Liver (tissue), 9 donors: ENCODE results near the gene BRME1. TPM values are rescaled to one million over a fixed set of nuclear protein-coding genes. Genes with fewer than 3 reads are reported as not detected.
A peak's percentile ranks its signal among the peaks of the same experiment; 100 is the strongest.

Experiments used
- DNase-seq: peaks from one replicate; pipeline ENCODE4 v3.0.0-alpha.2; 2017; ENCODE audit warnings: low spot score
- H3K27ac ChIP-seq, 2 donors: one replicate each; pipeline ENCODE4 v1.7.0; 2013; ENCODE audit warnings: inconsistent platforms in 2 of 2, low read length in 2 of 2, control low read depth in 1 of 2, low read depth in 1 of 2, mild to moderate bottlenecking in 1 of 2
- H3K27me3 ChIP-seq, 4 donors: one replicate each; pipeline versions ENCODE4 v1.6.1 to v1.7.0; 2013; ENCODE audit warnings: low read length in 3 of 4, inconsistent platforms in 1 of 4, mild to moderate bottlenecking in 1 of 4, moderate library complexity in 1 of 4; ENCODE audit not compliant: control insufficient read depth in 4 of 4, insufficient read depth in 4 of 4
- H3K36me3 ChIP-seq, 4 donors: one replicate each; pipeline versions ENCODE4 v1.6.1 to v1.7.0; 2013; ENCODE audit warnings: low read length in 3 of 4, mild to moderate bottlenecking in 3 of 4, low read depth in 1 of 4, moderate library complexity in 1 of 4; ENCODE audit not compliant: control insufficient read depth in 4 of 4, insufficient read depth in 3 of 4
- H3K4me1 ChIP-seq, 4 donors: one replicate each; pipeline versions ENCODE4 v1.6.1 to v1.7.0; 2013; ENCODE audit warnings: low read length in 3 of 4, mild to moderate bottlenecking in 3 of 4, moderate library complexity in 1 of 4; ENCODE audit not compliant: control insufficient read depth in 4 of 4, insufficient read depth in 4 of 4
- H3K4me3 ChIP-seq, 3 donors: one replicate each; pipeline versions ENCODE4 v1.6.1 to v1.7.0; 2013; ENCODE audit warnings: low read length in 3 of 3, control low read depth in 1 of 3, low read depth in 1 of 3, mild to moderate bottlenecking in 1 of 3
- H3K9ac ChIP-seq, 2 donors: one replicate each; pipeline ENCODE4 v1.7.0; 2013; ENCODE audit warnings: low read length in 2 of 2, mild to moderate bottlenecking in 2 of 2, moderate library complexity in 2 of 2, control low read depth in 1 of 2, low read depth in 1 of 2
- H3K9me3 ChIP-seq, 4 donors: one replicate each; pipeline versions ENCODE4 v1.6.1 to v1.7.0; 2013; ENCODE audit warnings: low read length in 3 of 4; ENCODE audit not compliant: control insufficient read depth in 4 of 4
- EGR1 ChIP-seq, 2 donors: IDR thresholded peaks; 2 replicates each; pipeline ENCODE4 v1.6.1; 2016 to 2018; ENCODE audit warnings: antibody characterized with exemption in 2 of 2, low read depth in 2 of 2
- FOXA2 ChIP-seq: IDR thresholded peaks from 2 replicates; pipeline ENCODE4 v1.6.1; 2016; ENCODE audit warnings: antibody characterized with exemption
- GABPA ChIP-seq, 2 donors: IDR thresholded peaks in 1 of 2; conservative IDR thresholded peaks in 1 of 2; 2 replicates each; pipeline ENCODE4 v1.6.1; 2016; ENCODE audit warnings: antibody characterized with exemption in 2 of 2, mild to moderate bottlenecking in 1 of 2, moderate library complexity in 1 of 2
- HNF4A ChIP-seq, 2 donors: conservative IDR thresholded peaks; 2 replicates each; pipeline ENCODE4 v1.6.1; 2016; ENCODE audit warnings: antibody characterized with exemption in 2 of 2, mild to moderate bottlenecking in 2 of 2
- HNF4G ChIP-seq: IDR thresholded peaks from 2 replicates; pipeline ENCODE4 v1.6.1; 2016; ENCODE audit warnings: antibody characterized with exemption
- NR2F2 ChIP-seq: IDR thresholded peaks from 2 replicates; pipeline ENCODE4 v1.6.1; 2016; ENCODE audit warnings: antibody characterized with exemption
- SP1 ChIP-seq: IDR thresholded peaks from 2 replicates; pipeline ENCODE4 v1.6.1; 2018; ENCODE audit warnings: antibody characterized with exemption, mild to moderate bottlenecking
- TAF1 ChIP-seq: conservative IDR thresholded peaks from 2 replicates; pipeline ENCODE4 v1.6.1; 2016; ENCODE audit warnings: antibody characterized with exemption, mild to moderate bottlenecking
- WGBS: extraction: QIAGEN DNeasy Blood & Tissue Kit; methylation state at CpG from one replicate; pipeline ENCODE4 v1.1.7; 2013; 5-methylcytosine and 5-hydroxymethylcytosine counted together
- polyA plus RNA-seq, 2 donors: library from polyadenylated mRNA; stranded (reverse) in 1 of 2; unstranded in 1 of 2; fragments of 200-250 nt in 1 of 2; fragments of >200 nt in 1 of 2; fragmentation: Nextera tagmentation in 1 of 2; extraction: Ambion mirVana in 1 of 2; gene quantifications; one replicate each; pipeline versions ENCODE4 v1.2.1 to v1.2.3, GENCODE V29; 2013 to 2015
- total RNA-seq, 2 donors: library from RNA; depleted of rRNA; stranded (reverse); fragments of >200 nt; gene quantifications; one replicate each; pipeline ENCODE4 v1.2.3, GENCODE V29; 2014
- TF ChIP-seq, protein P1 (sequence below): IDR thresholded peaks from 2 replicates; pipeline ENCODE4 v1.6.1; 2016; ENCODE audit warnings: antibody characterized with exemption
- TF ChIP-seq, protein P2 (sequence below): IDR thresholded peaks from 2 replicates; pipeline ENCODE4 v1.6.1; 2016; ENCODE audit warnings: antibody characterized with exemption, mild to moderate bottlenecking
- TF ChIP-seq, protein P3 (sequence below): IDR thresholded peaks from 2 replicates; pipeline ENCODE4 v1.6.1; 2016; ENCODE audit warnings: antibody characterized with exemption
- TF ChIP-seq, protein P4 (sequence below): IDR thresholded peaks from 2 replicates; pipeline ENCODE4 v1.6.1; 2016; ENCODE audit warnings: antibody characterized with exemption
- donor health status: healthy.
- donor health status: healthy.
- donor health status: healthy.
- donor health status: healthy.
- donor health status: healthy.

Gene BRME1
- total and polyA plus RNA-seq, 4 donors, result 0.42 to 5.3 (median 0.48) TPM

DNA sequence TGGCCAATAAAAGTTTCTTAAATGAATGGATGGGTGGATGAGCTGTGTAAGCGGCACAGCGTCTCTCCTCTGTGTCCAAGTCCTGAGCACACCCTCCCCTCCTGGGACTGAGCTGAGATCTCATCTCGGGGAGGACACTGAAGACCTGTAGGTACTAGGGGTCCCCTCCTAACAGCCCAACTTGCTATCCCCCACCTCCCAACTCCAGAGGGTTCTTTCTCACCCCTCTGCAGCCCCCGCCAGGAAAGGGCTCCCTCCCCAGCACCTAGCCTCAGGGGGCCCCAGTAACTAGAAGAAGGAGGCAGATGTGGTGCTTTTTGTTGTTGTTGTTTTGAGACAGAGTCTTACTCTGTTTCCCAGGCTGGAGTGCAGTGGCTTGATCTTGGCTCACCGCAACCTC, 30.1 kb downstream of the BRME1 start:
- Histone ChIP-seq H3K36me3 (no peaks in the 10 kb centered on the region), H3K4me1 (peaks cover 0 to 10% (median 2%) of the 10 kb centered on the region in 4 donors), H3K27ac (no peak overlapping the region), H3K4me3 (no peak overlapping the region), H3K9ac (no peak overlapping the region), H3K27me3 (no peaks in the 10 kb centered on the region), H3K9me3 (no peaks in the 10 kb centered on the region)
- no peak for DNase-seq
- 97% methylated on average over 5 of the region's 5 CpGs for WGBS
- TF ChIP-seq, protein P1, sequence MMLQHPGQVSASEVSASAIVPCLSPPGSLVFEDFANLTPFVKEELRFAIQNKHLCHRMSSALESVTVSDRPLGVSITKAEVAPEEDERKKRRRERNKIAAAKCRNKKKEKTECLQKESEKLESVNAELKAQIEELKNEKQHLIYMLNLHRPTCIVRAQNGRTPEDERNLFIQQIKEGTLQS, result no peak
- TF ChIP-seq HNF4A (conservative IDR thresholded peaks at IDR 0.05) (no peak), TAF1 (no peak), GABPA (IDR thresholded peaks at IDR 0.05 in 1 of 2, conservative IDR thresholded peaks at IDR 0.05 in 1 of 2) (no peak), NR2F2 (no peak), SP1 (no peak)
- TF ChIP-seq, protein P2, sequence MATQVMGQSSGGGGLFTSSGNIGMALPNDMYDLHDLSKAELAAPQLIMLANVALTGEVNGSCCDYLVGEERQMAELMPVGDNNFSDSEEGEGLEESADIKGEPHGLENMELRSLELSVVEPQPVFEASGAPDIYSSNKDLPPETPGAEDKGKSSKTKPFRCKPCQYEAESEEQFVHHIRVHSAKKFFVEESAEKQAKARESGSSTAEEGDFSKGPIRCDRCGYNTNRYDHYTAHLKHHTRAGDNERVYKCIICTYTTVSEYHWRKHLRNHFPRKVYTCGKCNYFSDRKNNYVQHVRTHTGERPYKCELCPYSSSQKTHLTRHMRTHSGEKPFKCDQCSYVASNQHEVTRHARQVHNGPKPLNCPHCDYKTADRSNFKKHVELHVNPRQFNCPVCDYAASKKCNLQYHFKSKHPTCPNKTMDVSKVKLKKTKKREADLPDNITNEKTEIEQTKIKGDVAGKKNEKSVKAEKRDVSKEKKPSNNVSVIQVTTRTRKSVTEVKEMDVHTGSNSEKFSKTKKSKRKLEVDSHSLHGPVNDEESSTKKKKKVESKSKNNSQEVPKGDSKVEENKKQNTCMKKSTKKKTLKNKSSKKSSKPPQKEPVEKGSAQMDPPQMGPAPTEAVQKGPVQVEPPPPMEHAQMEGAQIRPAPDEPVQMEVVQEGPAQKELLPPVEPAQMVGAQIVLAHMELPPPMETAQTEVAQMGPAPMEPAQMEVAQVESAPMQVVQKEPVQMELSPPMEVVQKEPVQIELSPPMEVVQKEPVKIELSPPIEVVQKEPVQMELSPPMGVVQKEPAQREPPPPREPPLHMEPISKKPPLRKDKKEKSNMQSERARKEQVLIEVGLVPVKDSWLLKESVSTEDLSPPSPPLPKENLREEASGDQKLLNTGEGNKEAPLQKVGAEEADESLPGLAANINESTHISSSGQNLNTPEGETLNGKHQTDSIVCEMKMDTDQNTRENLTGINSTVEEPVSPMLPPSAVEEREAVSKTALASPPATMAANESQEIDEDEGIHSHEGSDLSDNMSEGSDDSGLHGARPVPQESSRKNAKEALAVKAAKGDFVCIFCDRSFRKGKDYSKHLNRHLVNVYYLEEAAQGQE, result no peak
- TF ChIP-seq, protein P3, sequence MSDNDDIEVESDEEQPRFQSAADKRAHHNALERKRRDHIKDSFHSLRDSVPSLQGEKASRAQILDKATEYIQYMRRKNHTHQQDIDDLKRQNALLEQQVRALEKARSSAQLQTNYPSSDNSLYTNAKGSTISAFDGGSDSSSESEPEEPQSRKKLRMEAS, result no peak

DNA sequence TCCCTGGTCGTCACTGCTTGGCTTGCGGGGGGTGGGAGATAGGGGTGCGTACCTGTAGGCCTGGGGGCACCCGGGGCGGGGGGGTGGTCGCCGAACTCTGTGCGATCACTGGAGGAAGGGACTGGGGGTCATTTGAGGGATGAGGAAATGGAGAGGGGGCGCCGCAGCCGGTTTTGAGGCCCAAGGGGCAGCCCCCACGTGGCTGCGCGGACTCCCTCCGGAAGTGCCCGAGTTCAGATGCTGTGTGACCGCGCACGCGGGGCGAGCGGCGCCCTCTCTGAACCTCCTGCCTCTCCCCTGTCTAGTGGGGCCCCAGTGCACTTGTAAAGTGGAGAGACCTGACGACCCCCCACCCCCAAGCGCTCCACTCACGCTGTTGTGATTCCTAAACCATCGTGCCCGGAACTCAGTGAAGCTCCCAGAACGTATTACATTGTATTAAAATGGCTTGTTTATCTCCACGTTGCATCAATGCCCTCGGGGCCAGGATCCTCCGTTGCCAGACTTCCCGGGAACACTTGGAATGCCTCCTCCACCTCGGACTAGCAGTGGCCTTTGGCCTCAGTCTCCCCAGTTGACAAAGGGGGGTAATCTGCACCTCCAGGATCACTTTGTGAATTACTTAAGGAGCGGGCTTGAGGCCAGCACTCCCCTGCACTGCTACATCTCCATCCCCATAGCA, 31.9 kb downstream of the BRME1 start:
- WGBS, result 49% methylated on average over 35 of the region's 35 CpGs
- no peak overlapping the region for H3K9ac ChIP-seq
- no peaks in the 10 kb centered on the region for H3K27me3 ChIP-seq
- TF ChIP-seq, protein P3, result no peak
- no peak for TF ChIP-seq FOXA2
- no peak for TF ChIP-seq HNF4G
- TF ChIP-seq GABPA (IDR thresholded peaks at IDR 0.05 in 1 of 2, conservative IDR thresholded peaks at IDR 0.05 in 1 of 2), result no peak
- H3K36me3 ChIP-seq, result no peaks in the 10 kb centered on the region
- H3K9me3 ChIP-seq, result no peaks in the 10 kb centered on the region
- H3K4me1 ChIP-seq, result no peaks in the 10 kb centered on the region
- no peak for DNase-seq
- H3K27ac ChIP-seq, result no peak overlapping the region
- no peak overlapping the region for H3K4me3 ChIP-seq

DNA sequence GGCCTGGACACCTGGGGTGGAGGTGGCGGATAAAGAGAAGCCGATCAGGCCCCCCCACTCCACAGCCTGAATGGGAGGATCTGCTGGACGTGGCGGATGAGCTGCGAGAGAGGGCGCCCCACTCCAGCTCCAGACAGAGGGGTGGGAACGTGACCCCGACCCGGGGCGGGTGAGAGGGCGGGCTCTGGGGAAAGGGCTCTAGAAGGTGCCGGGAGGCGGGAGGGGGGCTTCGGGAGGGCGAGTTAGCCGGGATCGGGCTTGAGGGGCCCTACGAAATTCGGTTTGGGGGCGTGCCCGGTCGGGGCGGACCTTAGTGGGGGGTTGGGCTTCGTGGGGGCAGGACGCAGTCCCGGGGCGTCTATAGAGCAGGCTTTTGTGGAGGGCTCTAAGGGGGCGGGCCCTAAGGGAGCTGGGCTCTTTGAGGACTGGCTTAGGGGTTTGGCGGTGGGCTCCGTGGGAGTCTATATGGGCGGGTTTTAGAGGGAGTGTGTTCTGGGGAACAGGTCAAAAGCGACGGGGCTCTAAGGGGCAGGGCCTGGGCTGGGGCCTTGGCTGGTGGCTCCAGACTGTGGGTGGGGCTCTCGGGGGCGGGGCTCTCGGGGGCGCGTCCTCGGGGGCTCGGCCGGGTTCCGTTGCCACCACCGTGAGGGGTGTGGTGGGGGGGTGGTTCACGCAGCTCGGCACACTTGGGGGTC, 33.1 kb downstream of the BRME1 start:
- no peak overlapping the region for H3K9ac ChIP-seq
- no peak for DNase-seq
- no peaks in the 10 kb centered on the region for H3K9me3 ChIP-seq
- H3K36me3 ChIP-seq, result no peaks in the 10 kb centered on the region
- no peak for TF ChIP-seq EGR1 (IDR thresholded peaks at IDR 0.05; ENCODE audit: low read depth in 2 of 2)
- TF ChIP-seq, protein P4, sequence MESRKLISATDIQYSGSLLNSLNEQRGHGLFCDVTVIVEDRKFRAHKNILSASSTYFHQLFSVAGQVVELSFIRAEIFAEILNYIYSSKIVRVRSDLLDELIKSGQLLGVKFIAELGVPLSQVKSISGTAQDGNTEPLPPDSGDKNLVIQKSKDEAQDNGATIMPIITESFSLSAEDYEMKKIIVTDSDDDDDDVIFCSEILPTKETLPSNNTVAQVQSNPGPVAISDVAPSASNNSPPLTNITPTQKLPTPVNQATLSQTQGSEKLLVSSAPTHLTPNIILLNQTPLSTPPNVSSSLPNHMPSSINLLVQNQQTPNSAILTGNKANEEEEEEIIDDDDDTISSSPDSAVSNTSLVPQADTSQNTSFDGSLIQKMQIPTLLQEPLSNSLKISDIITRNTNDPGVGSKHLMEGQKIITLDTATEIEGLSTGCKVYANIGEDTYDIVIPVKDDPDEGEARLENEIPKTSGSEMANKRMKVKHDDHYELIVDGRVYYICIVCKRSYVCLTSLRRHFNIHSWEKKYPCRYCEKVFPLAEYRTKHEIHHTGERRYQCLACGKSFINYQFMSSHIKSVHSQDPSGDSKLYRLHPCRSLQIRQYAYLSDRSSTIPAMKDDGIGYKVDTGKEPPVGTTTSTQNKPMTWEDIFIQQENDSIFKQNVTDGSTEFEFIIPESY, result no peak
- TF ChIP-seq NR2F2, result no peak
- no peak for TF ChIP-seq HNF4G
- no peak for TF ChIP-seq TAF1
- no peak for TF ChIP-seq SP1
- WGBS, result 5% methylated on average over 45 of the region's 45 CpGs
- peak overlapping the region in 1 of 3 donors; percentile 38 for H3K4me3 ChIP-seq
- peaks cover 0 to 3% (median 0%) of the 10 kb centered on the region in 4 donors for H3K27me3 ChIP-seq
- H3K27ac ChIP-seq, result no peak overlapping the region
- H3K4me1 ChIP-seq, result no peaks in the 10 kb centered on the region
